Heart left ventricle (tissue), 13 donors: Measurements from ENCODE around the gene HSFY2.
"Not testable (repeated sequence)": the region's sequence is repeated elsewhere in the genome, so short reads cannot be mapped to it uniquely, and the experiment has no call there.

Source experiments
- CTCF ChIP-seq, 12 donors: fragments of 200-600 bp; sonication (generic) in 4 of 12; IDR thresholded peaks; one replicate each; pipeline versions ENCODE4 v1.5.0 to v1.8.0; 2018 to 2022; ENCODE audit warnings: antibody characterized with exemption in 12 of 12, mild to moderate bottlenecking in 5 of 12
- POLR2A ChIP-seq, 2 donors: fragments of 450-650 bp; IDR thresholded peaks; one replicate each; pipeline ENCODE4 v1.6.1; 2017; ENCODE audit warnings: antibody characterized with exemption in 2 of 2, mild to moderate bottlenecking in 2 of 2, moderate library complexity in 2 of 2
- donor health status: ischemic (EF 13 %, LVEDD 7.1; RV severe dilation, severe dysfunction).
- donor health status: DM: no; HTN: yes; CAD: no.
- donor health status: DM: no; HTN: no; CAD: no.
- donor health status: ischemic (EF 25% LVEDD 6.9; RV normal size, moderate dysfunction).
- donor health status: ischemic (EF 25% LVEDD 5.7; RV mildly dilated, moderate dysfunction).
- donor health status: ischemic (EF 35%, LVEDD 5.7; RV mildly dilated, moderate dysfunction).
- donor health status: nonischemic (EF 11% LVEDD 7.7; RV severe dilation, severe dysfunction).
- donor health status: DM: yes; HTN: yes; CAD: no.
- donor health status: PGD.
- donor health status: ischemic (EF 29% LVEDD 5.4; RV normal size, mild dysfunction).
- donor health status: nonischemic (EF 23%, LVEDD 6.1; RV moderate dilation, normal function).

GRCh38 chrY:18788757-18789406 is 15.3 kb upstream of the HSFY2 start:
- not testable (repeated sequence) for TF ChIP-seq CTCF, POLR2A (IDR thresholded peaks at IDR 0.05)
